PC-9 (cell line): ENCODE measurements around the gene RPRML.

Experiments used
- CTCF ChIP-seq: fragments of 200-600 bp; sonication (generic); conservative IDR thresholded peaks from 2 replicates; pipeline ENCODE4 v1.6.1; 2017; ENCODE audit warnings: mixed run types, antibody characterized with exemption, mild to moderate bottlenecking, moderate library complexity
- EZH2 ChIP-seq: fragments of 200-600 bp; sonication (generic); IDR thresholded peaks from 2 replicates; pipeline ENCODE4 v1.8.0; 2017; ENCODE audit warnings: antibody characterized with exemption, low read depth

GRCh38 chr17:47013341-47013740 lies 34.3 kb upstream of the RPRML start:
- TF ChIP-seq CTCF (no peak), EZH2 (no peak)
